HG02885 (cell line): ENCODE measurements around the gene DNAAF5.
"Not testable (repeated sequence)": the region's sequence is repeated elsewhere in the genome, so short reads cannot be mapped to it uniquely, and the experiment has no call there.

Experiments used
- ATAC-seq: cut with Tn5 transposase; IDR thresholded peaks from one replicate; pipeline ENCODE4 v1.9.1; 2021; ENCODE audit warnings: mild to moderate bottlenecking; ENCODE audit not compliant: unreplicated experiment, poor library complexity

The DNAAF5 gene

DNA sequence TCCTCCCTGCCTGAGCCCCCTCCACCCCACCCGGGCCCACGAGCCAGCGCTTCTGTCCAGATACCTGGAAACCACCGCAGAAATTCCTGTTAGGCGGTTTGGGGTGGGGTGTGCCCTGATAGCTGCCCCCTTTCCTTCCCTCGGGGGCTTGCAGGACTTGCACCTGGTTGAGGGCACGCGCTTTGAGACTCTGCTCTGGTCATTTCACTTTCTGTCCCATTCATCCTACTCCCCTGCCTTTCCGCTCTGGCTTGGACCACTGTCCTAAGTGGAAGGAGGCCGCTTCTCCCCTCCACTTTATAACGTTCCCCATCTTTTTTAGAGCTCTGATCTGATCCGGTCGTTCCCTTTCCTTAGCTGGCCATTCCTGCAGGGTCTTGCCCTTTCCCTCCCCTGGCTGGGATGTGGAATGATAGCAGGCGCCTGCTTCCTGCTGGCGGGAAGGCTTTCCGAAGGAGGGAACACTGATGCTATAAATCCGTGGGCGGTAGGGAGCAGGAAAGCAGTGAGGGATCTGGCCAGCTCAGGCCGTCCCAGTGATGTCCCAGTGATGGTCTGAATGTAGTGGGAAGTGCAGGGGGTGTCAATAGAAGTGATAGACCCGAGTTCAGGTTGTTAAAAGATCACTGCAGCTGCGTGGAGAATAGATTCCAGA, 1.4 kb downstream of the DNAAF5 start:
- ATAC-seq = no peak

DNA sequence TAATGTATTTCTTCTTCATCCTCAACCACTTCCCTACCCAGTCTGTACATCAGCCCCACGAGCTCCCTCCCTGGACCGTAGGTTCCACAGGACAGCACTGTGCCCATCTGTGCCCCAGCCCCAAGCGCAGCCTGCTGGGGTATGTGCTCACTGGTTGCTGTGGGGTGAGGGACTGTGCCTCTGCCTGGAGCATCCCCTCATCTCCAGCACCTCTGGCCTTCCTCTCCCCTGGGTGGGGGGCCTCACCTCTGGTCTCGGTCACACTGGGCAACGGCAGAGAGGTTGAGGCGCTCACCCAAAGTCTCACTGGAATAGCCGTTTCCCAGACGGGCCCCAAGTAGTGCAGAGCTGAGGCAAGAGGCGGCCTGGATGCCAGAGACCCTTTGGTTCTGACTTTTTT, 2.1 kb downstream of the DNAAF5 start:
- no peak for ATAC-seq

DNA sequence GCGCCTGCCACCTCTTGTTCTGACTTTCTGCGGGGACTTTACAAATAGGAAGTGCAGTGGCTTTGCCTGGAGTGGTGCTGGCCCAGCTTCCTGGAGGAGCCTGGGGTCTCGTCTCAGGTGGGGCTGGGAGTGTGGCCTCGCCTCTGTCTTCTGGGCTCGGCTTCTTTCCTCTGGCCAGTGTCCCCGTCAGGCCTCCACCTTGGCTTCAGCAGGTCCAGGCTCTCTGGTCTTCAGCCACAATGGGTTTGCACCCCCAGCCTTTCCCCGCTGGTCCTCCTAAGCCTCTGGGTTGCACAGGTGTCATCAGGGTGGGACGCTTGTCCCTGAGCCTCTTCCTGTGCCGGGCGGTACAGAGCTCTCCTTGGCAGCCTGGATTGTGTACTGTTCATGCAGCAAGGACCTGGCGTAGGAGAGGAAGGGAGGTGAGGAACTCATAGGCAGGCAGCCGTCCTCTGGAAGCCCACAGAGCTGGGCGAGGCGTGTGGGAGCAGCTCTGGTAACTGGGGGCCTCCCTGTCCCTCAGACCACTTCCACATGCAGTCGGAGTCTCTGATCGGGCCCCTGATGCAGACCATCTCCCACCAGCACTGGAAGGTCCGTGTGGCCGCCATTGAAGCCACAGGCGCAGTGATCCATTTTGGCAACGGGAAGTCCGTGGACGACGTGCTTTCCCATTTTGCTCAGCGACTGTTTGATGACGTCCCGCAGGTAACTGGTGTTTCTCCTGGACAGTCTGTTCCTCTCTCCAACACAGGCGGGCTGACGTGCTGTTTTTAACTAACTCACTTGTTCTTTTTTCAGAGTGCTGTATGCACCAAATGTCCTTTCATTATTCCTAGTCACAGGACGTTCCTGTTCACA, 2.9 kb downstream of the DNAAF5 start:
- no peak for ATAC-seq

GRCh38 chr7:730501-731439, 4.3 kb downstream of the DNAAF5 start:
- no peak for ATAC-seq

GRCh38 chr7:731440-732085, 5.1 kb downstream of the DNAAF5 start:
- ATAC-seq = no peak

GRCh38 chr7:732094-732541, 5.6 kb downstream of the DNAAF5 start:
- ATAC-seq = no peak

DNA sequence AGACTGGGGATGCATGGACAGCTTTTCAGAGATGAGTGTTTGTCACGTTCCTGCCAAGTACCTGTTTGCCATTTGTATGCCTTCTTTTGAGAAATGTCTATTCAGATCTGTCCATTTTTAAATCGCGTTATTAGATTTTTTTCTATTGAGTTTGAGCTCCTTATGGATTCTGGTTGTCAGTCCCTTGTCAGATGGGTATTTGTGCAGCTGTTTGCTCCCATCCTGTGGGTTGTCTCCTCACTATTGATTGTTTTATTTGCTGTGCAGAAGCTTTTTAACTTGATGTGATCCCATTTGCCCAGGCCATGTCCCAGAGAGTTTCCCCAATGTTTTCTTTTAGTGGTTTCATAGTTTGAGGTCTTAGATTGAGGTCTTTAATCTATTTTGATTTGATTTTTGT, 6.1 kb downstream of the DNAAF5 start:
- no peak for ATAC-seq

- no peak for ATAC-seq
Measured at GRCh38 chr7:734214-734613, 7.7 kb downstream of the DNAAF5 start.

DNA sequence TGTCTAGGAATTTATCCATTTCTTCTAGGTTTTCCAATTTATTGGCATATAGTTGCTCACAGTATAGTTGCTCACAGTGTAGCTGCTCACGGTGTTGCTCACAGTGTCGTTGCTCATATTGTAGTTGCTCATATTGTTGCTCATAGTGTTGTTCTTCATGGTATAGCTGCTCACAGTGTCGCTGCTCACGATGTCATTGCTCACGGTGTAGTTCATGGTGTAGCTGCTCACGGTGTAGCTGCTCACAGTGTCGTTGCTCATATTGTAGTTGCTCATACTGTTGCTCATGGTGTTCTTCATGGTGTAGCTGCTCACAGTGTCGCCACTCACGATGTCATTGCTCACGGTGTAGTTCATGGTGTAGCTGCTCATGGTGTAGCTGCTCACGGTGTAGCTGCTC, 8.3 kb downstream of the DNAAF5 start:
- ATAC-seq = no peak

DNA sequence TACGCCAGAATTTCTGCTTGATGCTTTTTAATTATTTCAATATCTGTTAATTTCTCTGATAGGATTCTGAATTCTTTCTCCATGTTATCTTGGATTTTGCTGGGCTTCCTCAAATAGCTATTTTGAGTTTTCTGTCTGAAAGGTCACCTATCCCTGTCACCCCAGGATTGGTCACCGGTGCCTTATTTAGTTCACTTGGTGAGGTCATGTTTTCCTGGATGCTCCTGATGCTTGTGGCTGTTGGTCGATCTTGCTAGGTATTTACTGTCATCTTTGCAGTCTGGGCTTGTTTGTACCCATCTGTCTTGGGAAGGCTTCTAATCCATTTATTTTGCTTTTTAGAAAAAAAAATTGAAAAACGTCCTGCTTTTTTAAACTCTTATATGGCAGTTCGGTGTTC, 11.7 kb downstream of the DNAAF5 start:
- ATAC-seq = no peak

DNA sequence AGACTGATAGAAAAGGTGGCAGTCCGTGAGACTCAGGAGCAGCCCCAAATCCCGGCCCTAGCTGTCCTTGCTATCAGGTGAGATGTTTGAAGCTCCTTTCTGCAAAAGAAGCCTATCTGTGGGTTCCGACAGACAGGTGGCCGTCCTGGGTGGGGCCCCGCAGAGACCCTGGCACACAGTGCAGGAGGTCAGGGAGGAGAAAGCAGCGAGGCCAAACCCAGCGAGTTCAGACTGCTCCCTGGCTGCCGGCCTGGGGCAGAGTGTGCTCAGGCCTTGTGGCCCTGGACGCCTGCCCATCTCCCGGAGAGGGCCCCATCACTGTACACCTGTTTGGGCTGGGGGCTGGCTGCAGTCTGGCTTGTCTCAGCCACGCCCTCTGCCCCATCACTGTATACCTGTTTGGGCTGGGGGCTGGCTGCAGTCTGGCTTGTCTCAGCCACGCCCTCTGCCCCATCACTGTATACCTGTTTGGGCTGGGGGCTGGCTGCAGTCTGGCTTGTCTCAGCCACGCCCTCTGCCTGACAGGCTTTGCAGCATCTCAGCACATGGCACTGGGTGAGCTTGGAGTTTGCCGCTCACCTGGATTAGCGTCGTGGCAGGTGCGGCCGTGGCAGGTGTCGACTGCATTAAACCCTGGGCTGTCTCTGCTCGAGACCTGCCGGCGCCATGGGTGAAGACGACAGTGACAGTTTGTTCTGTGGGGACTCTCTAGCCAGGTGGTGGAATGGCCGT, 12.4 kb downstream of the DNAAF5 start:
- ATAC-seq = no peak

- ATAC-seq = no peak
Measured at GRCh38 chr7:739455-739982, 13.0 kb downstream of the DNAAF5 start.

DNA sequence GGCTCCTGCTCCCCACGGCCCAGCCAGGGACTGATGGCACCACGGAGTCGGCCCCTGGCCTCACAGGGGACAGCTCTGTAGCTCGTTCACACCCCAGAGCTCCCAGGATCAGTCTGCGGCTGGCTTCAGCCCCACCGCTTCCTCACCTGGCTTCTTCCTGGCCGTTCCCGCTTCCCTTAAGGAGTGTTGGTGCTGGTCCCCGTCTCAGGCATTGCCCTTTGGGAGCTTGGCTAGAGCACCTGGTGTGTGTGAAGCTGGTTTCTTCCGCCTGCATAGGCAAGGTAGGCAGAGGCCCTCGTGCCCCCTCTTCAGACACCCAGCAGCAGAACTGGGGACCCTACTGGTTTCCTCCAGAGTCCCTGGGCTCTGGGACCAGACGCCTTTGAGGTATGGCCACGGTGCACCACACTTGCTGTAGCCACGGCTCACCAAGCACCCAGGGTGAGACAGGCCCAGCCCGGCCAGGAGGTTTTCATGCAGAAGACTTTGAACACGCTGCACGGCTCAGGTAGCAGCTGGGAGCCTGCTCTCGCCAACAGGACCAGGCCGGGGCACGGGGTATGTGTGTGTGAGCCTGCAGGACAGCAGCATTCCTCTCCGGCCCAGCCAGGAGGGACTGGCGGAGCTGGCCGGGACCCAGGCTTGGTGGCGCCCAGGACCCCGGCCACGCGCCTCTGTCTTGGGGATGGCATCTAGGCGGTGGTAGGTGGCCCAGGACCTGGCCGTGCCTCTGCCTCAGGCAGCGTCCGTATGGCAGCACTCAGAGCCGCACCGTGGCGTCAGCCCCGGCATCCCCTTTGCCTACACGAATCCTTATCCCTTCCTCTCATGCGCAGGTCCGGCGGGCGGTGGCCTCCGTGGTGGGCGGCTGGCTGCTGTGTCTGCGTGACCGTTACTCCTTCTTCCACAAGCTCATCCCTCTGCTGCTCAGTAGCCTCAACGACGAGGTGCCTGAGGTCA, 13.8 kb downstream of the DNAAF5 start:
- no peak for ATAC-seq

- no peak for ATAC-seq
Measured at GRCh38 chr7:741191-741671, 14.7 kb downstream of the DNAAF5 start.

- ATAC-seq = no peak
Measured at GRCh38 chr7:741850-742249, 15.4 kb downstream of the DNAAF5 start.

- no peak for ATAC-seq
Measured at GRCh38 chr7:742791-743190, 16.3 kb downstream of the DNAAF5 start.

DNA sequence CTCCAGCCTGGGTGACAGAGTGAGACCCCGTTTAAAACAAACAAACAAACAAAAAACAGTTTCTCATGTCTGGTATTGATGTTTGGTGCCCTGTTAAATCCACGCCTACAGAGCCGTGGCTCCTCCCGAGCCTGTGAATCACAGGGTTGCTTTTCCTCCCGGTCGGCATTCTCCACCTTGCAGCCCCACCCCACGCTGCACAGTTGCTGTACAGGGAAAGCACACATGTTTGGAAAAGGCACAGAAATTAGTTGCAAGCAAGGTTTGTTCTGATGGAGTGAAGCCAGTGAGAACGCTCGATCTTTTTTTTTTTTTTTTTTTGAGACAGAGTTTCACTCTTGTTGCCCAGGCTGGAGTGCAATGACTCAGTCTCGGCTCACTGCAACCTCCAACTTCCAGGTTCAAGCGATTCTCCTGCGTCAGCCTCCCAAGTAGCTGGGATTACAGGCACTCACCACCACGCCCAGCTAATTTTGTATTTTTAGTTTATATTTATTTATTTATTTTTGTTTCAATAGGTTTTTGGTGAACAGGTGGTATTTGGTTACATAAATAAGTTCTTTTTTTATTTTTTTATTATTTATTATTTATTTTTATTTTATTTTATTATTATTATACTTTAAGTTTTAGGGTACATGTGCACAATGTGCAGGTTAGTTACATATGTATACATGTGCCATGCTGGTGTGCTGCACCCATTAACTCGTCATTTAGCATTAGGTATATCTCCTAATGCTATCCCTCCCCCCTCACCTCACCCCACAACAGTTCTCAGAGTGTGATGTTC, 17.0 kb downstream of the DNAAF5 start:
- ATAC-seq = not testable (repeated sequence)
